HepG2 (cell line): ENCODE data around the gene NEMF. TPM values are rescaled to one million over a fixed set of nuclear protein-coding genes. Genes with fewer than 3 reads are reported as not detected.

ENCODE experiments used
- BCL6 ChIP-seq: IDR thresholded peaks from 2 replicates; pipeline ENCODE4 v1.6.1; 2016; ENCODE audit warnings: missing genetic modification reagents, missing compliant biosample characterization
- HNRNPL ChIP-seq: fragments of 200-400 bp; formaldehyde crosslinking; IDR thresholded peaks from 2 replicates; pipeline ENCODE4 v1.6.1; 2017; ENCODE audit warnings: mild to moderate bottlenecking, low read depth, low read length
- PRDM4 ChIP-seq: sonication (generic); formaldehyde crosslinking; IDR thresholded peaks from 2 replicates; pipeline ENCODE4 v1.9.0; 2021; ENCODE audit warnings: missing genetic modification reagents, borderline replicate concordance
- REXO4 ChIP-seq: sonication (generic); formaldehyde crosslinking; IDR thresholded peaks from 2 replicates; pipeline ENCODE4 v1.8.0; 2022; ENCODE audit warnings: missing genetic modification reagents, mild to moderate bottlenecking, borderline replicate concordance
- TEAD3 ChIP-seq: optimal IDR thresholded peaks from 2 replicates; pipeline ENCODE3; 2016; ENCODE audit warnings: borderline replicate concordance
- TOPORS ChIP-seq: sonication (generic); formaldehyde crosslinking; IDR thresholded peaks from 2 replicates; pipeline ENCODE4 v1.8.0; 2023; ENCODE audit warnings: mild to moderate bottlenecking, missing genetic modification reagents
- ZFP36 ChIP-seq: fragments of 150-350 bp; IDR thresholded peaks from 2 replicates; pipeline ENCODE4 v1.6.1; 2018; ENCODE audit warnings: borderline replicate concordance, low read length, low read depth; ENCODE audit not compliant: partially characterized antibody
- ZMYM3 ChIP-seq: sonication (generic); formaldehyde crosslinking; IDR thresholded peaks from 2 replicates; pipeline ENCODE4 v1.5.1; 2020; ENCODE audit warnings: mild to moderate bottlenecking, missing genetic modification reagents
- ZNF205 ChIP-seq: IDR thresholded peaks from 2 replicates; pipeline ENCODE4 v1.6.1; 2018; ENCODE audit warnings: missing biosample characterization, missing genetic modification reagents
- ZNF513 ChIP-seq: sonication (generic); formaldehyde crosslinking; conservative IDR thresholded peaks from 2 replicates; pipeline ENCODE4 v1.5.0; 2020; ENCODE audit warnings: missing genetic modification reagents
- ZNF761 ChIP-seq: sonication (generic); formaldehyde crosslinking; conservative IDR thresholded peaks from 2 replicates; pipeline ENCODE4 v1.4.0; 2020; ENCODE audit warnings: mild to moderate bottlenecking, missing genetic modification reagents
- polyA plus RNA-seq, 8 experiments: library from polyadenylated mRNA; depleted of rRNA in 3 of 8; stranded (reverse) in 7 of 8; unstranded in 1 of 8; fragments of >200 nt; fragmentation: Illumina TruSeq in 4 of 8; extraction: Trizol in 4 of 8; gene quantifications; 2 replicates each; pipeline versions ENCODE4 v1.2.1 to v1.2.3, GENCODE V29; 2011 to 2016; ENCODE audit warnings: low read depth in 4 of 8, missing spikeins in 1 of 8, mixed read lengths in 1 of 8; ENCODE audit not compliant: insufficient read depth in 1 of 8
- total RNA-seq, 5 experiments: library from RNA; depleted of rRNA; stranded (reverse); fragments of >200 nt; fragmentation: Illumina TruSeq; extraction: Trizol; gene quantifications; 2 replicates each; pipeline ENCODE4 v1.2.3, GENCODE V29; 2016; ENCODE audit warnings: low read depth in 1 of 5
- TF ChIP-seq, protein P1 (sequence below): sonication (generic); formaldehyde crosslinking; IDR thresholded peaks from 2 replicates; pipeline ENCODE4 v1.4.0; 2020; ENCODE audit warnings: mild to moderate bottlenecking, missing genetic modification reagents
- TF ChIP-seq, protein P2 (sequence below): sonication (generic); formaldehyde crosslinking; IDR thresholded peaks from 2 replicates; pipeline ENCODE4 v1.4.0; 2020; ENCODE audit warnings: mild to moderate bottlenecking, missing genetic modification reagents
- TF ChIP-seq, protein P3 (sequence below), 2 experiments: sonication (generic) in 1 of 2; formaldehyde crosslinking in 1 of 2; IDR thresholded peaks; 2 replicates each; pipeline versions ENCODE4 v1.5.1 to v1.6.1; 2011 to 2020; ENCODE audit warnings: borderline replicate concordance in 1 of 2, low read depth in 1 of 2, low read length in 1 of 2, mild to moderate bottlenecking in 1 of 2, missing genetic modification reagents in 1 of 2, moderate library complexity in 1 of 2

Gene NEMF
- total and polyA plus RNA-seq, 2 of the 13 experiments (the other 11 are each of a cell fraction or from before 2014, with no cell fraction given) = 21.3 to 57.9 TPM

DNA sequence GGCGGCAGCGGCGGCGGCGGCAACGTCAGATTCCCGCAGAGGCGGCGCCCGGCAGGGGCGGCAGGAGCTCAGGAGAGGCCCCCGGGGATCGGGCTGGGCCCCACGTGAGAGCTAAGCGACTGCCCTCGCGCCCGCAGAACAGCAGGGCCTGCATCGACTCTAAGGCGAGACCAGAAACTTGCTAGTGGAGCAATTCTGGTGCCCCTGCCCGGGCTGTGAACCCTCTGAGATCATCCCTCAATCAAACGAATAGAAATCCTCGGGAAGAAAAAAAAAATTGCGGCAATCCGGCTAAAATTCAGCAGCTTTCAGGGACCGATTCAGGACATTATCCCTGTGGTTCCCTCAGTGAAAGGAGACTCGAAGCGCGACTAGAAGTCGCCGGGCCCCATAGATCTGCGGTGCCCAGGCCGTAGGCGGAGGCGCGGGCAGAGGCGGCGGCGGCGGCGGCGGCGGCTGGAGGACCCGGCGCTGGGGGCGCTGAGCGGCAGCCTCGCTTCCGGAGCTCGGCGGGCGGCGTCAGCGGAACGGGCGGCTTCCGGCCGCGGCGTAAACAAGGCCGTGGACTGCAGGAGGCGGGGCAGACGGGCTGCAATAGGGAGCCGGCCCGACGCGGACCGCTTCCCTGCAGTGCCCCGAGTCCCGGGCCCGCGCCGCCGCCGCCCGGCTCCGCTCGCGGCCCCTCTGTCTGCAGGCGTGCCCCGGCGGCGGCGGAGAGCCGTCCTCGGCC, 84.9 kb downstream of the NEMF start, which contains the start of gene KLHDC2 (continued):
- TF ChIP-seq PRDM4 (CRISPR knock-in tag) (no peak), HNRNPL (no peak), ZNF761 (no peak), REXO4 (CRISPR knock-in tag) (no peak), ZNF513 (CRISPR knock-in tag) (no peak), ZFP36 (no peak), ZNF205 (CRISPR knock-in tag) (no peak), ZMYM3 (peak; percentile 31; the same call in 1 of the 2 replicates), BCL6 (CRISPR knock-in tag) (peak; percentile 8; the same call in 1 of the 2 replicates), TEAD3 (CRISPR knock-in tag) (peak; percentile 22), TOPORS (CRISPR knock-in tag) (peak; percentile 80; the same call in 1 of the 2 replicates)
- TF ChIP-seq, protein P1, sequence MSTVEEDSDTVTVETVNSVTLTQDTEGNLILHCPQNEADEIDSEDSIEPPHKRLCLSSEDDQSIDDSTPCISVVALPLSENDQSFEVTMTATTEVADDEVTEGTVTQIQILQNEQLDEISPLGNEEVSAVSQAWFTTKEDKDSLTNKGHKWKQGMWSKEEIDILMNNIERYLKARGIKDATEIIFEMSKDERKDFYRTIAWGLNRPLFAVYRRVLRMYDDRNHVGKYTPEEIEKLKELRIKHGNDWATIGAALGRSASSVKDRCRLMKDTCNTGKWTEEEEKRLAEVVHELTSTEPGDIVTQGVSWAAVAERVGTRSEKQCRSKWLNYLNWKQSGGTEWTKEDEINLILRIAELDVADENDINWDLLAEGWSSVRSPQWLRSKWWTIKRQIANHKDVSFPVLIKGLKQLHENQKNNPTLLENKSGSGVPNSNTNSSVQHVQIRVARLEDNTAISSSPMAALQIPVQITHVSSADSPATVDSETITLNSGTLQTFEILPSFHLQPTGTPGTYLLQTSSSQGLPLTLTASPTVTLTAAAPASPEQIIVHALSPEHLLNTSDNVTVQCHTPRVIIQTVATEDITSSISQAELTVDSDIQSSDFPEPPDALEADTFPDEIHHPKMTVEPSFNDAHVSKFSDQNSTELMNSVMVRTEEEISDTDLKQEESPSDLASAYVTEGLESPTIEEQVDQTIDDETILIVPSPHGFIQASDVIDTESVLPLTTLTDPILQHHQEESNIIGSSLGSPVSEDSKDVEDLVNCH = no peak
- TF ChIP-seq, protein P2, sequence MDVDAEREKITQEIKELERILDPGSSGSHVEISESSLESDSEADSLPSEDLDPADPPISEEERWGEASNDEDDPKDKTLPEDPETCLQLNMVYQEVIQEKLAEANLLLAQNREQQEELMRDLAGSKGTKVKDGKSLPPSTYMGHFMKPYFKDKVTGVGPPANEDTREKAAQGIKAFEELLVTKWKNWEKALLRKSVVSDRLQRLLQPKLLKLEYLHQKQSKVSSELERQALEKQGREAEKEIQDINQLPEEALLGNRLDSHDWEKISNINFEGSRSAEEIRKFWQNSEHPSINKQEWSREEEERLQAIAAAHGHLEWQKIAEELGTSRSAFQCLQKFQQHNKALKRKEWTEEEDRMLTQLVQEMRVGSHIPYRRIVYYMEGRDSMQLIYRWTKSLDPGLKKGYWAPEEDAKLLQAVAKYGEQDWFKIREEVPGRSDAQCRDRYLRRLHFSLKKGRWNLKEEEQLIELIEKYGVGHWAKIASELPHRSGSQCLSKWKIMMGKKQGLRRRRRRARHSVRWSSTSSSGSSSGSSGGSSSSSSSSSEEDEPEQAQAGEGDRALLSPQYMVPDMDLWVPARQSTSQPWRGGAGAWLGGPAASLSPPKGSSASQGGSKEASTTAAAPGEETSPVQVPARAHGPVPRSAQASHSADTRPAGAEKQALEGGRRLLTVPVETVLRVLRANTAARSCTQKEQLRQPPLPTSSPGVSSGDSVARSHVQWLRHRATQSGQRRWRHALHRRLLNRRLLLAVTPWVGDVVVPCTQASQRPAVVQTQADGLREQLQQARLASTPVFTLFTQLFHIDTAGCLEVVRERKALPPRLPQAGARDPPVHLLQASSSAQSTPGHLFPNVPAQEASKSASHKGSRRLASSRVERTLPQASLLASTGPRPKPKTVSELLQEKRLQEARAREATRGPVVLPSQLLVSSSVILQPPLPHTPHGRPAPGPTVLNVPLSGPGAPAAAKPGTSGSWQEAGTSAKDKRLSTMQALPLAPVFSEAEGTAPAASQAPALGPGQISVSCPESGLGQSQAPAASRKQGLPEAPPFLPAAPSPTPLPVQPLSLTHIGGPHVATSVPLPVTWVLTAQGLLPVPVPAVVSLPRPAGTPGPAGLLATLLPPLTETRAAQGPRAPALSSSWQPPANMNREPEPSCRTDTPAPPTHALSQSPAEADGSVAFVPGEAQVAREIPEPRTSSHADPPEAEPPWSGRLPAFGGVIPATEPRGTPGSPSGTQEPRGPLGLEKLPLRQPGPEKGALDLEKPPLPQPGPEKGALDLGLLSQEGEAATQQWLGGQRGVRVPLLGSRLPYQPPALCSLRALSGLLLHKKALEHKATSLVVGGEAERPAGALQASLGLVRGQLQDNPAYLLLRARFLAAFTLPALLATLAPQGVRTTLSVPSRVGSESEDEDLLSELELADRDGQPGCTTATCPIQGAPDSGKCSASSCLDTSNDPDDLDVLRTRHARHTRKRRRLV (CRISPR knock-in tag) = no peak
- TF ChIP-seq, protein P3, sequence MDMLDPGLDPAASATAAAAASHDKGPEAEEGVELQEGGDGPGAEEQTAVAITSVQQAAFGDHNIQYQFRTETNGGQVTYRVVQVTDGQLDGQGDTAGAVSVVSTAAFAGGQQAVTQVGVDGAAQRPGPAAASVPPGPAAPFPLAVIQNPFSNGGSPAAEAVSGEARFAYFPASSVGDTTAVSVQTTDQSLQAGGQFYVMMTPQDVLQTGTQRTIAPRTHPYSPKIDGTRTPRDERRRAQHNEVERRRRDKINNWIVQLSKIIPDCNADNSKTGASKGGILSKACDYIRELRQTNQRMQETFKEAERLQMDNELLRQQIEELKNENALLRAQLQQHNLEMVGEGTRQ (IDR thresholded peaks at IDR 0.05; ENCODE audit: low read depth, low read length) = no peak
- TF ChIP-seq, protein P3 (CRISPR knock-in tag; IDR thresholded peaks at IDR 0.05; ENCODE audit: borderline replicate concordance) = peak; percentile 42; the same call in 1 of the 2 replicates
